ENCODE results near the gene SERGEF. TPM values are rescaled to one million over a fixed set of nuclear protein-coding genes. Genes with fewer than 3 reads are reported as not detected.

The SERGEF gene
- total RNA-seq, 1 donor from 2014 or later: 32.4 TPM

DNA sequence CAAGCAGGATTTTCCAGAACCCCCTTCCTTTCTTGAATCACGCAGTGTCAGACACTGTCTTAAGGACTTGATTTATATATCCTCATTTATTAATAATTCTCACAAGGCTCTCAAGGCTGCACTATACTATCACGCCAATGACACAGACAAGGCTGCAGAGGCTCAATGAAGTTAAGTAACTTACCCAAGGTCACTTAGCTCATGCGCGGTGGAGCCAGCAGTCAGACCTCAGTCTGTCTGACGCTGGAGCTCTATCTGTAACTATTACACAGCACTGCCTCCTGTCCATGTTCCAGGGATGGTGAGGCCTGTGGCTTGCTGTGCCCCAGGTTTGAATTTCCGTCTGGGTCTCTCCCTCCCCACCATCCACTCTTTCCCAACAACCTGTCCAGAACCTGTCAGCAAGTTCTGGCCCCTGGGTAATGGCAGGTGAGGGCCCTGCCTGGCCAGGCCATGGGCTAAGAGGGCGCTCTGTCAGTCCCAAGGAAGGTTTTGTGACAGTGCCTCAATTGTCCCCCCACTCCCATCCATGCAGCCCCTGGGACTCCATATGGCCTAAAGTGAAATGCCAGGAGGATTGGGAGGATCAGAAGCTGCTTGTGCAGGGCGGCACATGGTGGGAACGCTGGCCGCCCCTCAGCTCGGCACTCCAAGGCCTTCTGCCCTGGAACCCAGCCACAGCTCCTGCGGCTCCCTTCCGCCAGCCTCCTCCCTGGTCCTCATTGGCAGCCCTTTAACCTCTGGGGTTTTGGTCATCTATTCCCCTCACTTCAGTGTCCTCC lies 269.6 kb downstream of the SERGEF start:
- no peak for DNase-seq (ENCODE audit: low spot score, unreplicated experiment)
- H3K36me3 Mint-ChIP-seq (ENCODE audit: insufficient read depth): no peaks in the 10 kb centered on the region

DNA sequence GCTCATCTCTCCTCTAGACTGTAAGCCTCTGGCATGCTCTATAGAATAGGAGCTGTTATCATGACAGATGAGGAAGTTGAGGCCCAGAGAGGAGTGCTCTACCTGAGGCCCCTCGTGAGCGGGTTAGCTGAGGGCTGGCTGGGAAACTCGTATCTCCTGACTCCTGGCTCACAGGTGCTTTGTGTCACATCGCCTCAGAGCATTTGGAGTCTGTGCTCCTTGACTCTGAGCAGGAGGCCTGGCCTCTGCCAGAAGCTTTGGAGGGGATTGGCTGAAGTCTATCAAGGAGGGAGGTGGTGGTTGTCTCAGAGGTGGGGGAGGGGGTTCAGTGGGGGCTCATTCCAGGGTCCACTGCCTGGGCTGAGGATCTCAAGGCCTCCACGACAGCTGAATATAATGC lies 270.8 kb downstream of the SERGEF start:
- no peak overlapping the region for H3K4me3 Mint-ChIP-seq (ENCODE audit: low read depth)
- no peaks in the 10 kb centered on the region for H3K36me3 Mint-ChIP-seq (ENCODE audit: insufficient read depth)
- TF ChIP-seq, protein P1, sequence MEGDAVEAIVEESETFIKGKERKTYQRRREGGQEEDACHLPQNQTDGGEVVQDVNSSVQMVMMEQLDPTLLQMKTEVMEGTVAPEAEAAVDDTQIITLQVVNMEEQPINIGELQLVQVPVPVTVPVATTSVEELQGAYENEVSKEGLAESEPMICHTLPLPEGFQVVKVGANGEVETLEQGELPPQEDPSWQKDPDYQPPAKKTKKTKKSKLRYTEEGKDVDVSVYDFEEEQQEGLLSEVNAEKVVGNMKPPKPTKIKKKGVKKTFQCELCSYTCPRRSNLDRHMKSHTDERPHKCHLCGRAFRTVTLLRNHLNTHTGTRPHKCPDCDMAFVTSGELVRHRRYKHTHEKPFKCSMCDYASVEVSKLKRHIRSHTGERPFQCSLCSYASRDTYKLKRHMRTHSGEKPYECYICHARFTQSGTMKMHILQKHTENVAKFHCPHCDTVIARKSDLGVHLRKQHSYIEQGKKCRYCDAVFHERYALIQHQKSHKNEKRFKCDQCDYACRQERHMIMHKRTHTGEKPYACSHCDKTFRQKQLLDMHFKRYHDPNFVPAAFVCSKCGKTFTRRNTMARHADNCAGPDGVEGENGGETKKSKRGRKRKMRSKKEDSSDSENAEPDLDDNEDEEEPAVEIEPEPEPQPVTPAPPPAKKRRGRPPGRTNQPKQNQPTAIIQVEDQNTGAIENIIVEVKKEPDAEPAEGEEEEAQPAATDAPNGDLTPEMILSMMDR (IDR thresholded peaks at IDR 0.05; ENCODE audit: unreplicated experiment): no peak
- peaks cover 38% of the 10 kb centered on the region for H3K27me3 Mint-ChIP-seq
- no peak overlapping the region for H3K27ac Mint-ChIP-seq
- no peaks in the 10 kb centered on the region for H3K4me1 Mint-ChIP-seq (ENCODE audit: low read depth)
- no peaks in the 10 kb centered on the region for H3K9me3 Mint-ChIP-seq (ENCODE audit: low read depth)
- no peak for DNase-seq (ENCODE audit: low spot score, unreplicated experiment)

More for the DNA sequence above, 269.6 kb downstream of the SERGEF start:
- Mint-ChIP-seq H3K9me3 (ENCODE audit: low read depth) (no peaks in the 10 kb centered on the region), H3K4me1 (ENCODE audit: low read depth) (no peaks in the 10 kb centered on the region), H3K4me3 (ENCODE audit: low read depth) (no peak overlapping the region), H3K27ac (no peak overlapping the region), H3K27me3 (peaks cover 38% of the 10 kb centered on the region)
- TF ChIP-seq, protein P1 (IDR thresholded peaks at IDR 0.05; ENCODE audit: unreplicated experiment): no peak

DNA sequence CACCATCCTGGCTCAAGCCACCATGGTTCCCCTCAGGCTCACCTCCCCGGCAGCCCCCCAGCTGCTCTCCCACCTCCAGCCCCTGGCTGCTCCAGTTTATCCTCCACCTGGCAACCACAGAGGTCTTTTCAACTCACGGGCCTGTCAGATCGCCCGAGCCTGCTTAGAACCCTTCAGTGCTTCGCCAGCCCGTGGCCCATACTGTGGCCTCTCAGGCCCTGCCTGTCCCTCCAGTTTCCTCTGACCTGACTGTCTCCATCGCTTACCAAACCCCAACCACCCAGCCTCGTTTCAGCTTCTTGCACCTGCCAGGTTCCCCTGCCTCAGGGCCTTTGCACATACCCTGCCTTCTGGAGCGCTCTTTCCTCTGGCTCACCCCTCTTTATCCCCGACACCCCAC lies 271.4 kb downstream of the SERGEF start:
- Mint-ChIP-seq H3K9me3 (ENCODE audit: low read depth) (no peaks in the 10 kb centered on the region), H3K36me3 (ENCODE audit: insufficient read depth) (peaks cover 1% of the 10 kb centered on the region), H3K4me1 (ENCODE audit: low read depth) (peaks cover 2% of the 10 kb centered on the region), H3K4me3 (ENCODE audit: low read depth) (no peak overlapping the region), H3K27me3 (peaks cover 38% of the 10 kb centered on the region), H3K27ac (no peak overlapping the region)
- TF ChIP-seq, protein P1 (IDR thresholded peaks at IDR 0.05; ENCODE audit: unreplicated experiment): no peak
- no peak for DNase-seq (ENCODE audit: low spot score, unreplicated experiment)

DNA sequence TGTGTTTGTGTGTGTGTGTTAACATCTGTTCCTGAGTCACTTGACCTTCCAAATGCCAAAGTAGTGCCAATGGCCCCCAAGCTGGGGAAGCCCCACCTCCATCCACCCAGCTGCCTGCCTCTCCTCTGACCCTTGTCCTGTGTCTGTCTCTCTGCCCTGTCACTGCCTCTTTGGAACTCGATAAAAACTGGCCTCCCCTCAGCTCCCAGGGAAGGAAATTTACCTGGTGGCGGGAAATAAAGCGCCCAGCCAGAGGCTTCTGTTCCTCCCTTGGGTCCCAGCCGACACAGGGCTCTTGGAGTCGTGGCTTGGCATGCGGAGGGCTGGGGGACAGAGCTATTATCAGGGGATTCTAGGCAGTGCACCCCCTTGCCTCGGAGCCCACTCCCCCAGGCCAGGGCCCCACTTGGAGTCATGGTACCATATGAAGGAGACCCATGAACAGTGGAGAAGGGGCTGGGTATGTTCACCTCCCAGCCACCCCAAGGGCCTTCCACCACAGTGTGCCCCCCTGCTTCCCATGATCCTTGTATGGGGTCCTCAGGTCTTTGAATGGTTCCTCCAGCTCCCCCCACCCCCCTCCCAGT lies 272.1 kb downstream of the SERGEF start:
- H3K27me3 Mint-ChIP-seq: peaks cover 37% of the 10 kb centered on the region
- H3K4me3 Mint-ChIP-seq (ENCODE audit: low read depth): no peak overlapping the region
- H3K9me3 Mint-ChIP-seq (ENCODE audit: low read depth): no peaks in the 10 kb centered on the region
- TF ChIP-seq, protein P1 (IDR thresholded peaks at IDR 0.05; ENCODE audit: unreplicated experiment): no peak
- no peak for DNase-seq (ENCODE audit: low spot score, unreplicated experiment)
- H3K4me1 Mint-ChIP-seq (ENCODE audit: low read depth): peaks cover 2% of the 10 kb centered on the region
- no peak overlapping the region for H3K27ac Mint-ChIP-seq
- H3K36me3 Mint-ChIP-seq (ENCODE audit: insufficient read depth): peaks cover 1% of the 10 kb centered on the region

DNA sequence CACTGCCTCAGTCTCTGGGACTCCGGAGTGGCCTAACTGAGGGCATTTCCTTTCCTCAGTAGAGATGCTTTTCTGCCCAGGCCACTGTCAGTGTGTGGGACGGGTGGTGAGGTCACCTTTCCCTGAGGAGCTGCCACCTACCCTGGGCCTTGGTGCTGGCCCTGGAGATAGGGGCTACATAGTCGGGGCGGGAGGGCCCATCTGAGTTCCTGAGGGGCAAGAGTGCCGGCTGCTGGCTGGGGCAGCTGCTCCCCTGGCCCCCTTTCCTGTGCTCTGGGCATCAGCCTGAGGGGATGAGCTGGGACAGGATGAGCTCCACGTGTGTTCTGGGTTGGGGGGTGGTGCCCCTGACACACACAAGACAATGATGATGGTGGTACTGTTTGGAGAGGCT lies 272.9 kb downstream of the SERGEF start:
- H3K4me3 Mint-ChIP-seq (ENCODE audit: low read depth): no peak overlapping the region
- peaks cover 2% of the 10 kb centered on the region for H3K4me1 Mint-ChIP-seq (ENCODE audit: low read depth)
- no peak overlapping the region for H3K27ac Mint-ChIP-seq
- no peaks in the 10 kb centered on the region for H3K9me3 Mint-ChIP-seq (ENCODE audit: low read depth)
- no peak for DNase-seq (ENCODE audit: low spot score, unreplicated experiment)
- H3K27me3 Mint-ChIP-seq: peaks cover 34% of the 10 kb centered on the region
- TF ChIP-seq, protein P1 (IDR thresholded peaks at IDR 0.05; ENCODE audit: unreplicated experiment): no peak
- H3K36me3 Mint-ChIP-seq (ENCODE audit: insufficient read depth): peaks cover 1% of the 10 kb centered on the region
